ENCODE data around the gene KLHL21. TPM values are rescaled to one million over a fixed set of nuclear protein-coding genes. Genes with fewer than 3 reads are reported as not detected.

The KLHL21 gene
- total and polyA plus RNA-seq, 10 of the 15 experiments (the other 5 are each of a cell fraction or from before 2014, with no cell fraction given) = 0.76 to 12.2 (median 5.2) TPM

- TF ChIP-seq NKRF (conservative IDR thresholded peaks at IDR 0.05) (peak; percentile 55), ZNF687 (IDR thresholded peaks at IDR 0.05) (peak; percentile 67), NFYB (IDR thresholded peaks at IDR 0.05; ENCODE audit: insufficient read depth, low read depth, low read length) (no peak), CBX3 (IDR thresholded peaks at IDR 0.05; ENCODE audit: borderline replicate concordance, low read depth) (no peak), TCF12 (IDR thresholded peaks at IDR 0.05; ENCODE audit: low read depth, low read length) (0 out of 2 replicates have a peak, but pooled peaks have one; percentile 36), ZBTB33 (IDR thresholded peaks at IDR 0.05) (no peak), PKNOX1 (IDR thresholded peaks at IDR 0.05) (0 out of 2 replicates have a peak, but pooled peaks have one; percentile 13), POLR2A (IDR thresholded peaks at IDR 0.05; ENCODE audit: low read depth, low read length) (peak; percentile 3; the same call in 1 of the 2 replicates), NRF1 (conservative IDR thresholded peaks at IDR 0.05; ENCODE audit: low read depth, low read length) (no peak), SMAD1 (IDR thresholded peaks at IDR 0.05; ENCODE audit: low read depth, partially characterized antibody) (no peak), HDAC6 (IDR thresholded peaks at IDR 0.05; ENCODE audit: unreplicated experiment) (peak; percentile 67)
Measured at GRCh38 chr1:6601923-6602668, 573 bp downstream of the KLHL21 start (continued).

Data from GM12878 (cell line).